ENCODE results near the gene TNFAIP8. TPM values are rescaled to one million over a fixed set of nuclear protein-coding genes. Genes with fewer than 3 reads are reported as not detected.

Gene TNFAIP8
- total and polyA plus RNA-seq, 8 donors: 5.7 to 14.2 (median 8.4) TPM

- FAIRE-seq: no peak
- no peak overlapping the region for H3K4me3 ChIP-seq
- intact Hi-C loops (cut with DNase I): no loop called here
- DNase-seq: no peak
- TF ChIP-seq, protein P1, sequence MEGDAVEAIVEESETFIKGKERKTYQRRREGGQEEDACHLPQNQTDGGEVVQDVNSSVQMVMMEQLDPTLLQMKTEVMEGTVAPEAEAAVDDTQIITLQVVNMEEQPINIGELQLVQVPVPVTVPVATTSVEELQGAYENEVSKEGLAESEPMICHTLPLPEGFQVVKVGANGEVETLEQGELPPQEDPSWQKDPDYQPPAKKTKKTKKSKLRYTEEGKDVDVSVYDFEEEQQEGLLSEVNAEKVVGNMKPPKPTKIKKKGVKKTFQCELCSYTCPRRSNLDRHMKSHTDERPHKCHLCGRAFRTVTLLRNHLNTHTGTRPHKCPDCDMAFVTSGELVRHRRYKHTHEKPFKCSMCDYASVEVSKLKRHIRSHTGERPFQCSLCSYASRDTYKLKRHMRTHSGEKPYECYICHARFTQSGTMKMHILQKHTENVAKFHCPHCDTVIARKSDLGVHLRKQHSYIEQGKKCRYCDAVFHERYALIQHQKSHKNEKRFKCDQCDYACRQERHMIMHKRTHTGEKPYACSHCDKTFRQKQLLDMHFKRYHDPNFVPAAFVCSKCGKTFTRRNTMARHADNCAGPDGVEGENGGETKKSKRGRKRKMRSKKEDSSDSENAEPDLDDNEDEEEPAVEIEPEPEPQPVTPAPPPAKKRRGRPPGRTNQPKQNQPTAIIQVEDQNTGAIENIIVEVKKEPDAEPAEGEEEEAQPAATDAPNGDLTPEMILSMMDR (IDR thresholded peaks at IDR 0.05): no peak
- H3K27ac ChIP-seq: no peak overlapping the region
- H3K36me3 ChIP-seq: no peaks in the 10 kb centered on the region
- no peaks in the 10 kb centered on the region for H3K9me3 ChIP-seq
- H3K4me1 ChIP-seq: peaks cover 0 to 18% (median 7%) of the 10 kb centered on the region in 3 donors
- WGBS, 2 donors: 84 to 98% methylated on average over 1 of the region's 1 CpG
- no peak for ATAC-seq
- no peaks in the 10 kb centered on the region for H3K27me3 ChIP-seq
Measured at GRCh38 chr5:119336262-119336661, 19.6 kb upstream of the TNFAIP8 start.

- TF ChIP-seq, protein P1 (IDR thresholded peaks at IDR 0.05): no peak
- DNase-seq: no peak
- intact Hi-C loops (cut with DNase I): no loop called here
Measured at GRCh38 chr5:119336845-119337580, 18.8 kb upstream of the TNFAIP8 start.

DNA sequence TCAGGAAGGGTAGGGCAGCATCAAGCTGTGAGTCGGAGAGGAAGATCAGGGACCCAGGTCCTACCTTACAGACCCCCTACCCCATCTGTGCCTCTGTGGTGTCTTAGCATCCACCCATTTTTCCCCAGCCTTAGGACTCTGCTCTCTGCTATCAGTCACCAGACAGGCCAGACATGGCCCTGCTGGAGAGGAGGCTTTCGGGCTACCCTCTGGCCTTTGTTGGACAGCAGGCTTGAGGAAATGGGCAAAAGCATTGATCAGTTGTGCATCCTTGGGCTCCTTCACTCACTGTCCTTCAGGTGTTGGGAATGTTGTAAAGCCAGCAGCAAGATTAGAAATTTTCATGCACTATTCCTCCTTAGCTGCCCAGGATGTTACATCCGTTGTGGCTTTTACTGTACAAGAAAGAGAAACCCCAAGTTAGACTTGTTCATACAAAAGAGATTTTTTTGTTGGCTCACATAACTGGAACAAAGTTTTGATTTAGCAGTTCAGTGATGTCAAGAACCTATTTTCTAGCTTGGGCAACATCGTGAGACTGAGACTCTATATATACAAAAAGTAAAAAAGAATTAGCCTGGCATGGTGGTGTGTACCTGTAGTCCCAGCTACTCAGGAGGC, 17.4 kb upstream of the TNFAIP8 start:
- 69 to 87% methylated on average over 4 of the region's 4 CpGs for WGBS, 2 donors

More at GRCh38 chr5:119336845-119337580, 18.8 kb upstream of the TNFAIP8 start:
- no peak overlapping the region for H3K4me3 ChIP-seq
- FAIRE-seq: no peak
- WGBS, 2 donors: 57 to 59% methylated on average over 3 of the region's 3 CpGs
- no peak for ATAC-seq
- no peaks in the 10 kb centered on the region for H3K36me3 ChIP-seq
- no peak overlapping the region for H3K27ac ChIP-seq
- no peaks in the 10 kb centered on the region for H3K27me3 ChIP-seq
- no peaks in the 10 kb centered on the region for H3K9me3 ChIP-seq
- peaks cover 0 to 22% (median 9%) of the 10 kb centered on the region in 3 donors for H3K4me1 ChIP-seq

GRCh38 chr5:119339344-119339743, 16.5 kb upstream of the TNFAIP8 start:
- ATAC-seq (no peak), DNase-seq (no peak), FAIRE-seq (no peak)
- Histone ChIP-seq H3K4me3 (no peak overlapping the region), H3K4me1 (peaks cover 0 to 21% (median 9%) of the 10 kb centered on the region in 3 donors), H3K27ac (no peak overlapping the region), H3K36me3 (no peaks in the 10 kb centered on the region), H3K27me3 (no peaks in the 10 kb centered on the region), H3K9me3 (no peaks in the 10 kb centered on the region)
- TF ChIP-seq, protein P1 (IDR thresholded peaks at IDR 0.05): no peak
- 91 to 95% methylated on average over 2 of the region's 2 CpGs for WGBS, 2 donors
- intact Hi-C loops (cut with DNase I): no loop called here

More for the DNA sequence above, 17.4 kb upstream of the TNFAIP8 start:
- no peak for ATAC-seq
- no peak for DNase-seq
- no peak overlapping the region for H3K4me3 ChIP-seq
- no peak for FAIRE-seq
- peaks cover 0 to 19% (median 9%) of the 10 kb centered on the region in 3 donors for H3K4me1 ChIP-seq
- no peaks in the 10 kb centered on the region for H3K9me3 ChIP-seq
- H3K27me3 ChIP-seq: no peaks in the 10 kb centered on the region
- H3K36me3 ChIP-seq: no peaks in the 10 kb centered on the region
- TF ChIP-seq, protein P1 (IDR thresholded peaks at IDR 0.05): no peak
- H3K27ac ChIP-seq: no peak overlapping the region
- intact Hi-C loops (cut with DNase I): no loop called here

- no peak overlapping the region for H3K4me3 ChIP-seq
- H3K36me3 ChIP-seq: no peaks in the 10 kb centered on the region
- intact Hi-C loops (cut with DNase I): loop anchor here in 1 of 3 donors (5.0 kb wide), 1 partner anchor 33 kb away; no protein-coding TSS in a partner anchor
- TF ChIP-seq, protein P1 (IDR thresholded peaks at IDR 0.05): no peak
- H3K9me3 ChIP-seq: no peaks in the 10 kb centered on the region
- no peaks in the 10 kb centered on the region for H3K27me3 ChIP-seq
- ATAC-seq (no peak), FAIRE-seq (no peak), DNase-seq (no peak)
- H3K27ac ChIP-seq: no peak overlapping the region
- 81 to 94% methylated on average over 4 of the region's 4 CpGs for WGBS, 2 donors
- H3K4me1 ChIP-seq: peaks cover 0 to 21% (median 9%) of the 10 kb centered on the region in 3 donors
Measured at GRCh38 chr5:119339965-119340364, 15.9 kb upstream of the TNFAIP8 start.
